DND-41 (cell line): Measurements from ENCODE around the gene ARRDC1.
A peak's percentile ranks its signal among the peaks of the same experiment; 100 is the strongest.

ENCODE experiments used
- ATAC-seq: fragments of 200-7000 bp; cut with Tn5 transposase; 3 replicates; pipeline ENCODE4 v1.9.1; 2021; ENCODE audit warnings: low read depth; ENCODE audit not compliant: insufficient read depth
- DNase-seq: peaks from one replicate; pipeline ENCODE4 v3.0.0-alpha.2; 2020
- H2AFZ ChIP-seq: 2 replicates; pipeline ENCODE4 v1.6.0; 2012; ENCODE audit warnings: low read depth, low read length
- H3K27ac ChIP-seq: 2 replicates; pipeline ENCODE4 v1.5.1; 2012; ENCODE audit warnings: low read length, inconsistent platforms
- H3K27me3 ChIP-seq: fragments of 200-600 bp; sonication (generic); 2 replicates; pipeline ENCODE4 v1.6.0; 2012; ENCODE audit warnings: low read length, mild to moderate bottlenecking, inconsistent platforms; ENCODE audit not compliant: insufficient read depth, poor library complexity
- H3K36me3 ChIP-seq: 2 replicates; pipeline ENCODE4 v1.5.1; 2012; ENCODE audit warnings: low read length, inconsistent platforms; ENCODE audit not compliant: insufficient read depth
- H3K4me1 ChIP-seq: 2 replicates; pipeline ENCODE4 v1.5.1; 2012; ENCODE audit warnings: mild to moderate bottlenecking, low read length; ENCODE audit not compliant: insufficient read depth
- H3K4me2 ChIP-seq: 2 replicates; pipeline ENCODE4 v1.6.0; 2012; ENCODE audit warnings: mild to moderate bottlenecking, moderate library complexity, low read length, inconsistent platforms; ENCODE audit not compliant: insufficient read depth
- H3K4me3 ChIP-seq, 2 experiments: fragments of 200-600 bp in 1 of 2; shearing (Covaris generic) in 1 of 2; 2 replicates each; pipeline ENCODE4 v1.5.1; 2012 to 2016; ENCODE audit warnings: inconsistent platforms in 2 of 2, low read length in 2 of 2, mild to moderate bottlenecking in 2 of 2, low read depth in 1 of 2, moderate library complexity in 1 of 2
- H3K79me2 ChIP-seq: 2 replicates; pipeline ENCODE4 v1.6.0; 2012; ENCODE audit warnings: low read length, inconsistent platforms; ENCODE audit not compliant: insufficient read depth
- H3K9ac ChIP-seq: 2 replicates; pipeline ENCODE4 v1.6.0; 2012; ENCODE audit warnings: low read depth, mild to moderate bottlenecking, inconsistent platforms, low read length, moderate library complexity
- H3K9me3 ChIP-seq: 2 replicates; pipeline ENCODE4 v1.5.1; 2012; ENCODE audit warnings: low read length, moderate library complexity, mild to moderate bottlenecking, inconsistent platforms; ENCODE audit not compliant: insufficient read depth, severe bottlenecking
- H4K20me1 ChIP-seq: 2 replicates; pipeline ENCODE4 v1.6.0; 2012; ENCODE audit warnings: low read length; ENCODE audit not compliant: insufficient read depth
- CTCF ChIP-seq: IDR thresholded peaks from 2 replicates; pipeline ENCODE4 v1.5.1; 2012; ENCODE audit warnings: borderline replicate concordance, low read length, moderate library complexity, mild to moderate bottlenecking; ENCODE audit not compliant: poor library complexity, severe bottlenecking; ENCODE audit errors: extremely low read depth
- EZH2 ChIP-seq: IDR thresholded peaks from 3 replicates; pipeline ENCODE4 v1.6.1; 2012; ENCODE audit warnings: borderline replicate concordance, low read depth, mild to moderate bottlenecking, moderate library complexity, low read length, inconsistent platforms; ENCODE audit not compliant: severe bottlenecking

The ARRDC1 gene

GRCh38 chr9:137575716-137576411, 29.6 kb upstream of the ARRDC1 start:
- Histone ChIP-seq H3K79me2 (peaks cover 47% of the 10 kb centered on the region), H3K4me1 (peaks cover 33% of the 10 kb centered on the region), H3K4me2 (peak overlapping the region; percentile 93; the same call in 1 of the 2 replicates), H2AFZ (no peak overlapping the region), H4K20me1 (peaks cover 30% of the 10 kb centered on the region; the same call in 1 of the 2 replicates), H3K4me3 (no peak overlapping the region), H3K9me3 (no peaks in the 10 kb centered on the region), H3K36me3 (peaks cover 48% of the 10 kb centered on the region), H3K27me3 (no peaks in the 10 kb centered on the region), H3K27ac (no peak overlapping the region), H3K9ac (no peak overlapping the region)
- no peak for TF ChIP-seq CTCF
- ATAC-seq (no peak), DNase-seq (no peak)

- H2AFZ ChIP-seq: peak within 1 kb of the TSS; percentile 95
- peaks cover 44% of the 10 kb centered on the region for H4K20me1 ChIP-seq
- peak; percentile 97 for ATAC-seq
- peaks cover 58% of the 10 kb centered on the region for H3K36me3 ChIP-seq
- H3K79me2 ChIP-seq: peaks cover 46% of the 10 kb centered on the region
- H3K27me3 ChIP-seq: no peaks in the 10 kb centered on the region
- peaks cover 33% of the 10 kb centered on the region for H3K4me1 ChIP-seq
- peak; percentile 86 for TF ChIP-seq CTCF
- no peak for TF ChIP-seq EZH2
- peak within 1 kb of the TSS; percentile 88 for H3K27ac ChIP-seq
- H3K4me3 ChIP-seq: peak within 1 kb of the TSS; percentile 97 to 99
- H3K9me3 ChIP-seq: no peaks in the 10 kb centered on the region
- DNase-seq: peak; percentile 90
- H3K4me2 ChIP-seq: peak within 1 kb of the TSS; percentile 93
- peak within 1 kb of the TSS; percentile 99 for H3K9ac ChIP-seq
These were observed 26.8 kb upstream of the ARRDC1 start, which contains the start of gene DPH7 for GRCh38 chr9:137578518-137579258. TSS of gene DPH7 (minus strand) at chr9:137578925. CDS start at chr9:137578777, 148 bp downstream.

- ATAC-seq (peak; percentile 3; the same call in 2 of the 3 replicates), DNase-seq (no peak)
- Histone ChIP-seq H3K4me3 (peak overlapping the region in 1 of 2 experiments; percentile 99; a peak in 2 of 4 replicates), H3K36me3 (peaks cover 60% of the 10 kb centered on the region), H3K9ac (peak overlapping the region; percentile 99), H3K9me3 (no peaks in the 10 kb centered on the region), H3K4me2 (peak overlapping the region; percentile 93), H3K27ac (peak overlapping the region; percentile 66), H4K20me1 (peaks cover 49% of the 10 kb centered on the region), H3K79me2 (peaks cover 45% of the 10 kb centered on the region), H2AFZ (peak overlapping the region; percentile 76), H3K4me1 (peaks cover 33% of the 10 kb centered on the region), H3K27me3 (no peaks in the 10 kb centered on the region)
- TF ChIP-seq CTCF (no peak), EZH2 (no peak)
These were observed 26.3 kb upstream of the ARRDC1 start for GRCh38 chr9:137579259-137579604.
